ENCODE data around the gene MYMX. TPM values are rescaled to one million over a fixed set of nuclear protein-coding genes. Genes with fewer than 3 reads are reported as not detected.

The MYMX gene
- total RNA-seq, 1 experiment from 2014 or later, result not detected

DNA sequence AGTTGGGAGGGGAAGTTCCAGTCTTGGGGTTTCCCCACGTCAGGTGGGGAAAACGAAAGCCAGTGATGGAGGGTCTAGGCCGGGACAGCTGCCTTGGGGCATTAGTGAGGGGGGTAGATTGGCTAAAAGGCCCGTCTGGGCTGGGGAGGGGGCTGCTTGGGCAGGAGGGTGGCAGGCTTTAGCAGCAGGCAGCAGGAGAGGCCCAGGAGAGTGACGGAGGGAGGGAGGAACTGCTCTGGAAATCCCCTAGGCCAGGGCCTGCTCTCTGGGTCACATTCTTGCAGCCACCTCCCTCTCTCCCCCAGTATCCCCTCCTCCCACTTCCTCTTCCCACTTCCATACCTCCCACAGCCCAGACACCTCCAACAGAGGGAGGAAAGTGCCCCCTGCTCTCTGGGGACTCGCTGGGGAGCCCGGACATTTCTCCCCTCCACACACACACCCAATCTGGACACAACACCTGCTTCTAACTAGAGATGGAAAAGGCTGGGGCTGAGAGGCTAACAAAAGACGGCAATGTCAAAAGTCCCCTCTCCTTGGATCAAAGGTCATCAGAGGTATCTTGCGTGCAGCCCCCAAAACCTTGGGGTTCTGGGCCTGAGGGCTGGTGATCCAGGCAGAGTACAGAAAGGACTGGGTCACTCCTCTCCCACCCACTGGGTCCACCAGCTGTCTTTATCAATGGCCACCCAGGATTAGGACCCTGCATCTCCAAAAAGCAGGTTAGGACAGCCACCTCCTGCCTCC lies 46.8 kb downstream of the MYMX start:
- Mint-ChIP-seq H3K27me3 (ENCODE audit: unreplicated experiment) (peaks cover 25% of the 10 kb centered on the region), H3K9me3 (ENCODE audit: low read depth, unreplicated experiment) (no peaks in the 10 kb centered on the region), H3K4me3 (ENCODE audit: low read depth, unreplicated experiment) (peak overlapping the region; percentile 98), H3K27ac (ENCODE audit: unreplicated experiment) (peak overlapping the region; percentile 80), H3K36me3 (ENCODE audit: insufficient read depth, unreplicated experiment) (peaks cover 58% of the 10 kb centered on the region), H3K4me1 (ENCODE audit: low read depth, unreplicated experiment) (peaks cover 45% of the 10 kb centered on the region)
- peak; percentile 65 for DNase-seq
- TF ChIP-seq, protein P1, sequence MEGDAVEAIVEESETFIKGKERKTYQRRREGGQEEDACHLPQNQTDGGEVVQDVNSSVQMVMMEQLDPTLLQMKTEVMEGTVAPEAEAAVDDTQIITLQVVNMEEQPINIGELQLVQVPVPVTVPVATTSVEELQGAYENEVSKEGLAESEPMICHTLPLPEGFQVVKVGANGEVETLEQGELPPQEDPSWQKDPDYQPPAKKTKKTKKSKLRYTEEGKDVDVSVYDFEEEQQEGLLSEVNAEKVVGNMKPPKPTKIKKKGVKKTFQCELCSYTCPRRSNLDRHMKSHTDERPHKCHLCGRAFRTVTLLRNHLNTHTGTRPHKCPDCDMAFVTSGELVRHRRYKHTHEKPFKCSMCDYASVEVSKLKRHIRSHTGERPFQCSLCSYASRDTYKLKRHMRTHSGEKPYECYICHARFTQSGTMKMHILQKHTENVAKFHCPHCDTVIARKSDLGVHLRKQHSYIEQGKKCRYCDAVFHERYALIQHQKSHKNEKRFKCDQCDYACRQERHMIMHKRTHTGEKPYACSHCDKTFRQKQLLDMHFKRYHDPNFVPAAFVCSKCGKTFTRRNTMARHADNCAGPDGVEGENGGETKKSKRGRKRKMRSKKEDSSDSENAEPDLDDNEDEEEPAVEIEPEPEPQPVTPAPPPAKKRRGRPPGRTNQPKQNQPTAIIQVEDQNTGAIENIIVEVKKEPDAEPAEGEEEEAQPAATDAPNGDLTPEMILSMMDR (IDR thresholded peaks at IDR 0.05; ENCODE audit: unreplicated experiment), result no peak
- CTCF ChIA-PET, result interaction anchor here (0.5 to 1.3 kb wide), 3 partner anchors 26 to 91 kb away, joined by 3 to 5 read pairs (median 3); no protein-coding TSS in a partner anchor
- intact Hi-C loops (cut with micrococcal nuclease; ENCODE audit: unreplicated experiment), result no loop called here
- TSS peak; percentile 97 for BruUV-seq (replicated peaks)

- Mint-ChIP-seq H3K9me3 (ENCODE audit: low read depth, unreplicated experiment) (no peaks in the 10 kb centered on the region), H3K27me3 (ENCODE audit: unreplicated experiment) (peaks cover 34% of the 10 kb centered on the region), H3K36me3 (ENCODE audit: insufficient read depth, unreplicated experiment) (peaks cover 53% of the 10 kb centered on the region), H3K4me3 (ENCODE audit: low read depth, unreplicated experiment) (peak overlapping the region; percentile 98), H3K27ac (ENCODE audit: unreplicated experiment) (peak overlapping the region; percentile 80), H3K4me1 (ENCODE audit: low read depth, unreplicated experiment) (peaks cover 39% of the 10 kb centered on the region)
- peak; percentile 43 for DNase-seq
- no TSS peak for BruUV-seq (replicated peaks)
- CTCF ChIA-PET, result interaction anchor here (0.6 to 1.4 kb wide), 5 partner anchors 13 to 543 kb away, joined by 3 to 5 read pairs (median 3); partner anchors contain the start of gene AARS2
- TF ChIP-seq, protein P1 (IDR thresholded peaks at IDR 0.05; ENCODE audit: unreplicated experiment), result no peak
- intact Hi-C loops (cut with micrococcal nuclease; ENCODE audit: unreplicated experiment), result no loop called here
Measured at GRCh38 chr6:44264154-44265006, 47.7 kb downstream of the MYMX start.

DNA sequence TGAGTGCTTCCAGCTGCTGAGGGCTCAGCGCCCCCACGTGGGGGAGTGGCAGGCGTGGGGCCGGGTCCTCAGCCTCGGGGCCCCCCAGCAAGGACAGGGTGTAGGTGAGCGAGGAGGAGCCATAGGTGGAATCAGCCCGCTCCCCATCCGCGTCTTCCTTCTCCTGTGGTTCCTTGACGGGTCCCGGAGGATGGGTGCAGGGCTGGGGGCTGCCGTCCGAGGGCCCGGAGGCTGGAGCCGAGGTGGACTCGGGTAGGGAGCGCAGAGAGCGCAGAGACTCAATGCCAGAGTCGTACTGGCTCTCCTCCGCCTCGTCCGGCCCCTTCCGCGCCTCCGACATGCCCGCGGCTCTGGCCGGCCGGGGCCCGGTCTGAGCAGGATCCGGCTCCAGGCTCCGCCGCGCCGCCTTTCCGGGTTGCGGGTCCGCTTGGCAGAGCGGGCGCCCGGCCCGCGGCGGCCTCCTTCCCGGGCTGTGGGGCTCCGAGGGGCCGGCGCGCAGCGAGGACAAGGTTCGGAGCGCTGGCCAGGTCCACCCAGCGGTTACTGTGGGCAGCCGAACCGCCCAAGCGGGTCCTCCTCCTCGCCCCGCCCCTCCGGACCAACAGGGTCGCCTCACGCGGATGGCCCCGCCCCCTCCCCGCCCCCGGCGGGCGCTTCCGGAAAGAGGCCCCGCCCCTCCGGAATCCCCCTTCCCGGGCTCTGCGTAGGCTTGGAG lies 48.4 kb downstream of the MYMX start, which contains the start of gene NFKBIE:
Gene NFKBIE, minus strand, starts transcription at position 545 of the 715 bp plus-strand sequence. Its CDS starts 205 bp downstream, at position 340.
- peak within 1 kb of the TSS; percentile 98 for H3K4me3 Mint-ChIP-seq (ENCODE audit: low read depth, unreplicated experiment)
- intact Hi-C loops (cut with micrococcal nuclease; ENCODE audit: unreplicated experiment), result no loop called here
- no peaks in the 10 kb centered on the region for H3K9me3 Mint-ChIP-seq (ENCODE audit: low read depth, unreplicated experiment)
- peaks cover 49% of the 10 kb centered on the region for H3K36me3 Mint-ChIP-seq (ENCODE audit: insufficient read depth, unreplicated experiment)
- DNase-seq, result peak; percentile 99
- H3K27ac Mint-ChIP-seq (ENCODE audit: unreplicated experiment), result peak within 1 kb of the TSS; percentile 80
- H3K4me1 Mint-ChIP-seq (ENCODE audit: low read depth, unreplicated experiment), result peaks cover 39% of the 10 kb centered on the region
- TSS peak; percentile 64 for BruUV-seq (replicated peaks)
- TF ChIP-seq, protein P1 (IDR thresholded peaks at IDR 0.05; ENCODE audit: unreplicated experiment), result peak; percentile 52
- H3K27me3 Mint-ChIP-seq (ENCODE audit: unreplicated experiment), result peaks cover 41% of the 10 kb centered on the region
- CTCF ChIA-PET, result interaction anchor here (0.6 to 1.4 kb wide), 2 partner anchors 48 to 544 kb away, joined by 3 to 5 read pairs; partner anchors contain the start of gene AARS2

DNA sequence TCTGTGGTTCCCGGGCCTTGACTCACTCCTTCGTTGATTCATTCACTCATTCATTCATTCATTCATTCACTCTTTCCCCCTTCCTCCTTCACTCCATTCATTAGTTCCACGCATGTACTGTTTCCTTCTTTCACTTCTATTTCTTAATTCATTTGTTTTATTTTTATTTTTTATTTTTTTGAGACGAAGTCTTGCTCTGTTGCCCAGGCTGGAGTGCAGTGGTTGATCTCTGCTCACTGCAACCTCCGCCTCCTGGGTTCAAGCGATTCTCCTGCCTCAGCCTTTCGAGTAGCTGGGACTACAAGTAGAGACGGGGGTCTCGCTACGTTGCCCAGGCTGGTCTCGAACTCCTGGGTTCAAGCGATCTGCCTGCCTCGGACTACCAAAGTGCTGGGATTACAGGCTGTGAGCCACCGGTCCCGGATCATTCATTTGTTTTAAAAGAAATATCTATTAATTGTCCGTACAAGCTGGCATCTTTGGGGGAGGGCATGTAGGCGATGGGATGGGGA lies 49.1 kb downstream of the MYMX start:
- Mint-ChIP-seq H3K27me3 (ENCODE audit: unreplicated experiment) (peaks cover 48% of the 10 kb centered on the region), H3K9me3 (ENCODE audit: low read depth, unreplicated experiment) (no peaks in the 10 kb centered on the region), H3K27ac (ENCODE audit: unreplicated experiment) (peak overlapping the region; percentile 80), H3K4me1 (ENCODE audit: low read depth, unreplicated experiment) (peaks cover 36% of the 10 kb centered on the region), H3K4me3 (ENCODE audit: low read depth, unreplicated experiment) (peak overlapping the region; percentile 98), H3K36me3 (ENCODE audit: insufficient read depth, unreplicated experiment) (peaks cover 47% of the 10 kb centered on the region)
- intact Hi-C loops (cut with micrococcal nuclease; ENCODE audit: unreplicated experiment), result no loop called here
- TF ChIP-seq, protein P1 (IDR thresholded peaks at IDR 0.05; ENCODE audit: unreplicated experiment), result no peak
- BruUV-seq (replicated peaks), result no TSS peak
- no peak for DNase-seq
- CTCF ChIA-PET, result interaction anchor here (3.9 kb wide), 1 partner anchor 73 kb away, joined by 53 read pairs; no protein-coding TSS in a partner anchor
